Activated T-helper 9 cell treated with anti-CD3 and anti-CD28 coated beads, Interleukin-2, amount 50 U/mL, for 16 hours (primary cell): ENCODE measurements around the gene C9orf78.
A peak's percentile ranks its signal among the peaks of the same experiment; 100 is the strongest.

Source experiments
- DNase-seq: peaks from one replicate; pipeline ENCODE4 v3.0.0-alpha.2; 2020; ENCODE audit warnings: low read depth

C9orf78 gene

DNA sequence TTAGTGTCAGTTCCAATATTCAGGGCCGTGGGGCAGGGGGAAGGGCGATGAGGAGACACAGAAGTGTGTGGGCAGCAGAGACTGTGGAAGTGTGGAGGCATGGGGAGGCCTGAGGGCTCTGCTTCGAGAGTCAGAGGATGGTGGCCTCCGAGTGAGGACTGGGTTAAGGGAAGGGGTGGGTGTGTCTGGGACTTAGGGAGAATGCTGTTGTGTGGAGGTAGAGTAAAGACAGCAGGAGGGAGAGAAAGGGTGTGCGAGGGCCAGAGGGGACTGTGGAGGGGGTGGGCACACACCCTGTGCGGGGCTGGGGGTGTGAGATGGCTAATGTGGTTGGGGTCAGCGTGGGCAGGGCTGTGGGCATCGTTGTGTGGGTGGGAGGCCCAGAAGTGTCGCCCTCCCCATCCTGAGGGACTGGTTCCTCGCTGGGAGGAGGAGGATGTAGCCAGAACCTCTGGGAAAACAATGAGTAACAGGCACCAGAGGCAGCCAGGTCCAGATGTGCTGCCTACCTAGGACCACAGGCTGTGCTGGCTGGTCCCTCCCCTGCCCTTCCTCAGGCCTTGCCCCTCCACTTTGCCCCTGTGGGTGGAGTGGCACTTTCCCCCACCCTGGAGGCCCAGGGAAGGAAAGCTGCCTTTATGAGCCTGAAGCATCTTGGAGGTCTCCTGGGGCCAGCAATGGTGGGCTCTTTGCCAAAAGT lies 4.4 kb upstream of the C9orf78 start:
- no peak for DNase-seq

DNA sequence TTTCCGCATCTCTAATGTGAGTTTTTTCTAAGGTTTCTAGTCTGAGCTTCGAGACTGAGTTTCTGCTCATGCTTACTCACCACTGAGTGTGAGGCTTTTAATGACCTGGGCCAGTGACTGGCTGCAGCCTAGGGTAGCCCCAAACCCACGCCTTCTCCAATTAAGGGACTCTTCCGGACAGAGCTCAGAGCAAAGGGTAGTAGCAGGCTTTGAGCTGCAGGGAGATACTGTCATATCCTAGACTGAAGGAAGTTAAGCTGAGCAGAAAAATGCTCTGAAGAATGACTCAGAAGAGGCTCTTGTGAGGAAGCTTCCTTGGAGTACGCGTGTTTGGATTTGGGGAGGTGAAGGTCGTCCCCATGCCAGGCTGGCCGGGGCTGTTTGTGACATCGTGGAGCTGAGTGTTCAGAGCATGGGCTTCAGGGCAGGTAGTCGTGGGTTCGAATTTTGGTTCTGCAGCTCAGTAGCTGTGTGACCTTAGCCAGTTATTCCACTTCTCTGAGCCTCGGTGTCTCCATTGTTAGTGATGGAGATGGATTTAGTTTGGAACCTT lies 3.7 kb upstream of the C9orf78 start:
- DNase-seq: no peak

DNA sequence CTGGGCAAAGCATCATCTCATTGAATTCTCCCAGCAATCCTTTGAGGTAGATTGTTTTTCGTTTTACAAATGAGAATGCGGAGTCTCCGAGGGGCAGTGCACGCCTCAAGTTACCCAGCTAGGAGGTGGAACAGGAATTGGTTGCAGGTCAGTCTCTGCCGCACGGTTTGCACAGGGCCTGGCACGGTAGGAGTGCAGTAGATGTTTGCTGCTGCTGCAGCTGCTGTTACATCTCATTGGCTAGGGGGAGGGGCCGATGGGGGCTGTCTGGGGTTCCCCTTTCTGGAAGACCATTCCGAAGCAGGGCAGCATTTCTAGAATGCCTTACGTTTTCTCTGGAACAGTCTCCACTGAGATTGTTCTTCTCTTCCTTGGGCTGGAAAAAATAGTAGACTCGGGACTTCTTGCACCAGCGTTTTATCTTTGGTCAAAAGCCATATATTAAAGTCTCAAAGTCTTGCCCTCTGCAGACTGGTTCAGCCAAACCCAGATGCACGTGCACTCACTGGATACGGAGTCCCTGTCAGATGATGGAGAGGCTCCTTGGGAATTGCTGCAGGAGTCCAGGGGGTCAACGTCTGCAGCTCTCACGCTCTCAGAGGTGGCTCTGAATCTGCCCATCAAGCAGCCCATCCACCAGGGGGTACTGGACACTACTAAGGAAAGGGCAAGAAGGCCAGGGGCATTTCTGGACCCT lies 1.4 kb upstream of the C9orf78 start:
- no peak for DNase-seq

DNA sequence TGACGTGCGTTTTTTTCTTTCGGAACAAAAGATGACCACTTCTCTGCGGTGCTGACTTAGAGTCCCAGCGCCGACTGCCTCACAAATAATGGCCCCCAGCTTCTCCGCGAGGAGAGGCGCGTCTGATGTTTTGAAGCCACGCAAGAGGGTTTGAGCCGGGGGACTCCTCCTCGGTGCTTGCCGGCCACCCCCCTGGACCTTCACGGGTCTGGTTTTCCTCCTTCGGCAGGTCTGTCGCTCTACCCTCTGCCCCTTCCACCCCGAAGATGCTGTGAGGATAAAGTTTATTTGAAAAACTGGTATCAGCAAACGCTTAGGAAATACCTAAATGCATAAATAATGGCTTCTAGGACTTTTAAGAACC lies 767 bp upstream of the C9orf78 start:
- no peak for DNase-seq

DNA sequence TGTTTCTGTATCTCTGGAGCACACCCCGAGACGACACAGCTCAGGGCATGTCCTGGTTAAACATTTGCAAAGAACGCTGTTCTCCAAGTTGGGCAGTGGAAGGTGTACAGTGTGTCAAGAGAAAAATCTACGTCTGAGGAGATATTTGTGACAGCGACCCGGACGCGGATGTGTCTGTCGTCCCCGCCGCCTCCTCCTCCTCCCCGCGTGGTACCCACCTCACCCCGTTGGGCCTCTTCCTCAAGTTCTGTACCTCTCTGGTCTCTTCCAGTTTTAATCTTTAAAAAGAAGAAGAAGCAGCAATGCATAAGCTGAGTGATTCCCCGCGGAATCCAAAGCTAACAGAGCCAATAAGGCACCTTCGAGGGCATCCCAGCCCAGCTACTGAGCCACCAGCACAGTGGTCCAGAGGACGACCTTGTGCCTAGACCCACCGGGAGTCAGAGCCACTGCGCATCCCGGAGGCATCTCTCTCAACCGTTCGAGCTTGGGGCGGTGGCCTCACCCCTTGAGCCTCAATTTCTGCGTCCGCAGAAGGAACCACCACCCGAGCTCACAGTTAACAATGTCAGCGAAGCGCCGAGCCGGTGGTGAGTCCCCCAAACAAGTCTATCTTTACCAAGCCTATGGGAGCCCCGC lies 467 bp downstream of the C9orf78 start:
- no peak for DNase-seq

DNA sequence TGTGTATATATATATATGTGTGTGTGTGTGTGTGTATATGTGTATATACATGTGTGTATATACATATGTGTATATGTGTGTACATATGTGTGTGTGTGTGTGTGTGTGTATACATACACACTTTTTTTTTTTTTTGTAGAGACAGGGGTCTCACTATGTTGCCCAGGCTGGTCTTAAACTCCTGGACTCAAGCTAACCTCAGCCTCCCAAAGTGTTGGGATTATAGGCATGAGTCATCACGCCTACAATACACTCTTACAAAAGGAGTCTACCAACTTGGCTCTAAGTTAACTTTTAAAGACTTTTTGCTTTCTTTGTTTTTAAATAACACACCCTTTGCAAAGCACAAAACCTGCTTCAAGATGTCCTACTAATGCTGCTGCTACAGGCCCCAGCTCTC lies 2.1 kb downstream of the C9orf78 start:
- no peak for DNase-seq

DNA sequence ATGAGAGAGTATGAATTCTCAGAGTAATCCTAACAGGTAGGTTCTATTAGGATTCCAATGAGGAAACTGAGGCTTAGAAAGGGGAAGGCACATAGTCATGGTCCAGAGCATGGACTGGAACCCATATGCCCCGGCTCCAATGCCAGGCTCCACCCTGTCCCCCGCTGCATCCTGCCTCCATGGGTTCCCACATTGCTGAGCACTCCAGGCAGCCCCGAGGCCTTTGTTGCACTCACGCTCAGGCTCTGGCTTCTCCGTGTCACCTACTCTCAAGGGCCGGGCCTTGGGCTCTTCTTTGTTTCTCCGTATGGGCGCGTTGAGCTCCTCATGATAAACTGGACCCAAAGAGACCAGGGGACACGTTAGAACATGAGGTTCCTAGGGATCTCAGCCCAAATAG lies 6.1 kb downstream of the C9orf78 start:
- DNase-seq: no peak

DNA sequence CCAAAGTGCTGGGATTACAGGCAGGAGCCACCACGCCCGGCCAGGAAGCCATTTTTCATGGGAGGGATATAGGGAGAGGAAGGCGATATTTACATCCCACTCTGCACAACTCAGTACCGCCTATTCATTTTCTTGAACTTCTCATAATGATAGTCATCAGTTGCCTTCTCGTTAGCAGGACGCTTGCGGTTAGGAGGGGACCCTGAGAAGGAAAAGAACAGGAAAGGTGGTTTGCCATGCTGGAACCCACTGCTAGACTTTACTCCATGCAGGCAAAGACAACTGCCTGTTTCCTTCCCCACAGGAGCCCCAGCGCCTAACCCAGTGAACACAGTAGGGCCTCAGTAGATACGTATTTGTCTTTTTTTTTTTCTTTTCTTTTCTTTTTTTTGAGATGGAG lies 7.0 kb downstream of the C9orf78 start:
- no peak for DNase-seq

DNA sequence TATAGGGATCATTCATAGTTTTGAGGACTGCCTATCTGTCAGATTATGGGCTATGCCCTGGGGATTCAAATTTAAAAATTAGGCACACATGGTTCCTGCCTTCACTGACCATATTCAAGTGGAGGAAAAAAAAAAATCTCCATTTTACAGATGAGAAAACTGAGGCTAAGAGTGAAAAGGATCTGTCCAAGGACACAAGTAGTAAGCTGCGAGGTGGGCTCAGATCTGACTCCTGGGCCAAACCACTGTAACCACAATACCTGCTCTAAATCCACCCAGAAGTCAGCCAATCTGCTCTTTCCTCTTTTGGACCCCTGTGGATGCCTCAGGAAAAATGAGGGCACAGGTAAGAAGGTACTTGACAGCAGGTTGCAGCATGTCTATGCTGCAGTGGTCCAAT lies 8.3 kb downstream of the C9orf78 start:
- no peak for DNase-seq

DNA sequence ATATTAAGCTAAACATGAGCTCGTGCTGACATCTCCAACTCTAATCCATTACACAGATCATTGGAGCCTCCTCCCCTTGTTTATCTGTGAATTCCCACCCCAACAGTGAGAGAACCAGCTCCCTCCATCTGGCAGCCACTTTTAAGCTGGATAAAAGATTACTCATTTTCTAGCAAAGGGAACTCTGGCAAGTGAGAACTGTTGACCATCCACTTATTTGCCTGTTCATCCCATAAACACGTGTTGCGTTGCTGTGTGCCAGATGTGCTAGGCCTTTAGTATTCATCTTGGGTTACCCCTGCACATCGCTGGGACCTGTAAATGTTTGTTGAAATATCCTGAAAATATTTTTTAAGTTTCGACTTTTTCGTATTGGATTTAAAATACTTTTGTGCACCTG lies 8.7 kb downstream of the C9orf78 start:
- no peak for DNase-seq

DNA sequence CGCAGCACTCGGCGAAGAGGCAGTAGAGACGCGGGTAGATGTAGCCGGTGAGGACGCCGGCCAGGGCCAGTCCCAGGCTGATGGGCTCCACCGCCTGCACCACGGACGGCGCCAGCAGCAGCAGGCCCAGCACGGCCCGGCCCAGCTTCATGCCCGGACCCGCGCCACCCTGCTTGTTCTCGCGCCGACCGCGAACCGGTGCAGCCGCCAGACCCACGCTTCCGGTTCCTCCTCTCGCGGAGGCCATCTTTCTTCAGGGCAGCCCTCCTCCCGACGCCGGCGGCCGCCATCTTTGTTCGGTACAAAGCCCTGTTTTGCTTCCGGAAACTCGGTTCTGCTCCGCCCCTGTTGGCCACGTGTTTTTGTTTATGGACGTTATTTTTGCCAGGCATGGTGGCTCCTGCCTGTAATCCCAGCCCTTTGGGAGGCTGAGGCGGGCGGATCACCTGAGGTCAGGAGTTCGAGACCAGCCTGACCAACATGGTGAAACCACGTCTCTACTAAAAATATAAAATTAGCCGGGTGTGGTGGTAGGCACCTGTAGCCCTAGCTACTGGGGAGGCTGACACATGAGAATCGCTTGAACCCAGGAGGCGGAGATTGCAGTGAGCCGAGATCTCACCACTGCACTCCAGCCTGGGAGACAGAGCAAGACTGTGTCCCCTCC lies 11.0 kb downstream of the C9orf78 start, which contains the start of gene TOR1A:
TSS of gene TOR1A (minus strand) at position 202 of the 667 bp plus-strand sequence. CDS start at position 151, 51 bp downstream.
- DNase-seq: peak; percentile 89

DNA sequence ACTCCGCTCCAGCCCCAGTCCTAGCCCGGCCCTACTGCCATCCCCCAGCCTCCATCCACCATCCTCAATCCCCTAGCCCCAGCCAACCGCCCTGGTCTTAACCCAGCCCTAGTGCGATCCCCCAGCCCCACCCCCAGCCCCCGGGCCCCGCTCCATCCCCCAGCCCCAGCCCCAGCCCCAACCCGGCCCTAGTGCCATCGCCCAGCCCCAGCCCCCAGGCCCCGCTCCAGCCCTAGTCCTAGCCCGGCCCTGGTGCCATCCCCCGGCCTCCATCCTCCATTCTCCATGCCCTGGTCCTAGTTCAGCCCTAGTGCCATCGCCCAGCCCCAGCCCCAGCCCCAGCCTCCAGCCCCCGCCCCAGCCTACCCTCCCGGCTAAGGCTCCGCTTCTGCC lies 11.5 kb downstream of the C9orf78 start:
- no peak for DNase-seq

DNA sequence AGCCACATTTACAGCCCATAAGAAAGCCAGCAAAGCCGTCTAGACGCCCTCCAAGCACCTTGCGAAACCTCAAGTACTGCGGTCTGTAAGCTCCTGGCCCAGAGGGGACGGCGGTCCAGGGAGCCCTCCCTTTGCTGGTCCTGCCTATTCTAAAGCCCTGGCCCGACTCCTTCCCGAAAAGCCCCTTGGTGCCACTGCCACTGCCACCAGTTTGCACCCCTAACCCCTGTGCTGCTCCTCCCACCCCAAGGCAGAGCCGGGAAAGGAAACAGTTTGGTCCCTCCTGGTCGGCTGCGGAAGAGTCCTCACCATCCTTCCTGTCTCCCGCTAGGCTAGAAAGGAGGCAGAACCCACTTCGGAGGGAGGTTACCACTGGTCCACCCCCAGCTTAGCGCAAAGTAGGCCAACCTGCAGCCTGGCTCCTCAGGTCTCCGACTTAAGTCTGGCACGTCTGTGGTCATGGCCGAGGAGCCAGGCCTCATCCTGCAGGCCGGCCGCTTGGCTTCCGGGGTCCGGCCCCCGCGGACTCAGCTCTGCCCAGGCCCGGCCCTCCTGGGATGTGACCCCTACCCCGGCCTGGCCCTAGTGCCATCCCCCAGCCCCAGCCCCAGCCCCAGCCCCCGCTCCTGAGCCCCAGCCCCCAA lies 12.1 kb downstream of the C9orf78 start:
- no peak for DNase-seq

DNA sequence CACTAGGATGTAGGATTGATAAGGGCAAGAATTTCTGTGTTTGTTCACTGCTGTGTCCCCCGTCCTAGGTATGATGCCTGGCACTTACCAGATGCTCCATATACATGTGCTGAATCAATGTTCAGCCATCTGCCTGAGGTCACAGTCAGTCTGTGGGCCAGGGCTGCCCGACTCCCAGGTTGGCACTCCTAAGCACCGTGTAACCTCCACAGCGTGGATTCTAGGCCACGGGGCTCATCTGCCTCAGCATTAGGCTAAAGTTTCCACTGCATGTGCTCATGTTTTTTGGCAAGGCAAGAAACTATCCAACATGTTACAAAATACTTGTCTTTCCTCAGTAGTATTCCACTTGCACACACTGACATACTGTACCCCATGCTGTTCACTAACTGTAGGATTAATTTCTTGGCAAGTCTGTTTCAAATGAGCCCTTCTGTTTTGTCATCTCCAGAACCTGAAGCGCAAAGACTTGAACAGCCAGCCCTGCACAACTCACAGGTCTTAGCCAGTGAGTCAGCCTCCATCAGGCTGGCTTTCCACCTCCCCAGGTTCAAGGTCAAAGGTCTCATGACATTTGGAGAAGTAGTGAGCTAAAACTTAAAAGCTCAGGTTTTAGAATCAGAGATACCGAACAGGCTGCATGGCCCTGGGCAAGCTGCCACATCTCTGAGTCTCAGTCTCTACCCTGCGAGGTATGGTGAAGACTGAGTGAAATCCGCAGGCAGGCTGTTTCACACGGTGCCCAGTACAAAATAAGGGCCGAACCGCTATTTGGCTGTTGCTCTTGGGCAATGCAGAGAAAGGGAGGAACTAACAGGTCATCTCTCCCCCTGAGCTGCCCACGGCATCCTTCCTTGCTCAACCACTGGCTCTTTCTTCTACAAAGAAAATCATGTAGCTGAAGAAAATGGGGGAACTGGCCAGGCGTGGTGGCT lies 18.3 kb downstream of the C9orf78 start:
- no peak for DNase-seq

DNA sequence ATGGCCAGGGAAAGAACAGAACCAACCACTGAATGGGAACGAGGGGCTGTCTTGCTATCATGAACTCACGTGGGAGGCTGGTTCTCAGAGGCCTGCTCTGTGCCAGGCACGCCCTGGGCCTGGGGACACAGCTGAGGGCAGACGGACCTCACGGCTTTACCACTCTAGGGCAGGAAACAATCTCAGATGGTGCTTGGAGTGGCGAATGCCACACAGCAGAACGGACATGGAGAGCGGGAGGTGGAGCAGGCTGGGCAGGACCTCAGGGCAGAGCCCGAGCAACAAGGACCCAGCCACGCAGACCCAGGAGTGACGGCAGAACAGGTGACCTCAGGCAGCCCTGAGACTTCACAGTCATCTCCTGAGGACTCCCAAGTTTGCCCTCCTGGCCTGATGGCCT lies 19.8 kb downstream of the C9orf78 start:
- DNase-seq: no peak

DNA sequence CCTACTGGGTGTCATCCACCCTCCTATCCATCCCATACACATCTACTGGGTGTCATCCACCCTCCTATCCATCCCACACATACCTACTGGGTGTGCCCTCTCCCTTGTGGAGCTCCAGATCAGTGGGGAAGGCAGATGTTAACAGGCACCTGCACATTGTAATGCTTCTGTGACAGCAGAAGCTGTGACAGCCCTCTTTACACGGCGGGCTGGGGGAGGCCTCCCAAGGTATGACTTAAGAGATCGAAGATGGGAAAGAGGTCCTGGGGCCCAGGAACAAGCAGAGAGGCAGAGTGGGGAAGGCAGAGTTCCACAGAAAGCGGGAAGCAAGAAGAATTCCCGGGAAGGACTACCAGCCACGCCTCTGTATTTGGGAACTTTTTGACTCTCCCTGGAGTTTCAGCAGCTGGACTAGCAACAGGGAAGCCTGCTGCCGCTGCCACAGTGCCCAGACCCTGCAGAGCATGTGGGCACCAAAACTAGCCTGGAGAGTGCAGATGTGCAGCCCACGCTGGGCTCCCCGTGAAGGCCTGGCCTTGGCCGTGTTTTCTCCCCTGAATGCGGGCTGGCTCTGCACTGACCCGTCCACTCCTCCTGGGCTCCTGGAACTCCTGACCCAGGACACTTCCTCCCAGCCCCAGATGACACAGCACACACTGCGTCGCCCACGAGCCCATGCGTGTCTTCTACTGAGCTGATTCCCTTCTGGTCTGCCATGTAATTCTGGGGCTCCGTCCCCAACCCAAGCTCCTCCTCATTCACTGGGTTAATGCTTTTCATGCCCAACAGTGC lies 20.4 kb downstream of the C9orf78 start:
- no peak for DNase-seq

DNA sequence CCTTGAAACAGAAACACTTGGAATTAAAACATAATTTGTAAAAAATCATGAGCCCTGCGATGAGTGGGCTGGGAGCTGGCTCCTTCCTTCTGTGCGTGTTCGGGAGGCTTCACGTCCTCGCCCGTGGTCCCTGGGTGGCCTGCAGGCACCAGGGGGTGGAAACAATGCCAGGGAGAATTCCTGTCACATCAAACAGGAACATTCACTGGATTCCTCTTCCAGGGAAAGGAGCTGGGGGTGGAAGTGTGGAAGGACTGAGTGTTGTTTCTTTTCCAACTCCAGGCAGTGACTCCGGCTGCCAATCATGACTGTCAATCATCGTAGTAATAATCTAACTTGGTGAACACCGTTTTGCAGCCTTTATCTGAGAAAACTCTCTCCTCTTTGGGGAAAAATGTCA lies 21.4 kb downstream of the C9orf78 start:
- no peak for DNase-seq

DNA sequence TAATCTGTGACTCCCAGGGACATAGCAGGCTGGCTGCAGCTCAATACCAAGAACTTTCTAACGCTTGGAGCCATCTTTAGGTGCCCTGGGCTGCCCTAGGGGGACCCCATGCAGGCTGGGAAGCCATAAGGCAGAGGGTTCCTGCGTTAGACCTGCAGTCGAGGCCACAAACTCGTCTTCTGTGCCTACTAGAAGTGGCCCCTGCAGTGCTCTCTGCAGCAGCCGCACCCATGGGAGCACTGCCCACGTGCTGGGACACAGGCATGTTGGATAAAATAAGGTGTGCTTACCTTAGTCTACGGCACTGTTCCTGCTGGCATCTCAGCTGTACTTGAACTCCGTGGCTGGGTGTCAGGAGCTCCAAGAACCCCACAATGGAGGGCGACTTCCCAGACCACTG lies 22.7 kb downstream of the C9orf78 start:
- DNase-seq: no peak

DNA sequence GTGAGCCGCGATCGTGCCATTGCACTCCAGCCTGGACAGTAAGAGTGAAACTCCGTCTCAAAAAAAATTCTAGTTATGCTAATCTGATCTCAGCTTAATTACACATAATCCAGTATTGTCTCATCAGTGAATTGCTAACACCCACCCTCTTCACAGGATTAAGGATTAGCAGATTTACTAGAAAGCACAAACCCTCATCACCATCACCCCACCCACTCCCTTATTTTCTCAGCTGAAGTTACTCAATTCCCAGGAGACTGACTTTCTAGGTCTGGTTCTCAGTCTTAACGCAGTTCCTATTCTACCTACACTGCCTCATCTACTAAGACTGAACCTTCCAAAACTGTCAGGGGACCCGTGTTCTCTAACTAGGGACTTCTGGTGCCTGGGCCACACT lies 23.1 kb downstream of the C9orf78 start:
- no peak for DNase-seq

DNA sequence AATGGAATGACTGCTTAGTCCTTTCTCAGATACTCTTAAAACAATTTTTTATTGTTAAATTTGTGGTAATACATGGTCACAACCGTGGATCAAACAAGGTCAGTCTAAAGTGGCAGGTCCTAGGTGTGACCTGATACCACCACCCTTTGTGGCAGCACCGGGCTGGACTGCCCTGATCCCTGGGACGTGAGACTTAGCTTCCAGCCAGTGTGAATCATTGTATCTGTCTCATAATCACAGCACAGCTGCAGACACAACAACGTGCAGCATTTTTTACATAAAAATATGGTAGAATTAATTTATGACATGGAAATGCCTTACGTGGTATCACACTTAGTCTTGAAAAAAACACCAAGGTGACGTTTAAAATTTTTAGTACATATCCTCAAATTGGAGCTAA lies 24.3 kb downstream of the C9orf78 start:
- DNase-seq: no peak
